Measurements from ENCODE around the gene DCLK3. TPM values are rescaled to one million over a fixed set of nuclear protein-coding genes. Genes with fewer than 3 reads are reported as not detected.

Gene DCLK3
- total RNA-seq, 2 experiments from 2014 or later, result not detected

DNA sequence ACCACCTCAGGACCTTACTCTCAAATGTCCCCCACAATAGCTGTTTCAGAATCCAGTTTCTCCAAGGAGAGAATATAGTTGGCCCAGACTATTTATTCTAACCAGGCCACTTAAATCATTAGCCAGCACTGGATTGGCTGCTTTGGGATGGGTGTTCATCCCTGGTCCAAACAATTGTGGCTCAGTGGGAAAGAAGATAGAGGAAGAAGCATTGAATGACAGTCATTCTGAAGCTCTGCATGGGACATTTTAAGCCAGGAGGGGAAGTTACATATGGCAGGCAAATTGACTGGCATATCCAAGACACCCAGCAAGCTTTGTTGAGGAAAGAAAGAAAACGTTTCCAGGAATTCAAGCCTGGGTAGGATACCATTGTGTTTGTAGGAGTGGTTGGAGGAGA is 5.6 kb upstream of the DCLK3 start:
- POLR2A ChIA-PET, result no interaction called here
- CTCF ChIA-PET, result no interaction called here

DNA sequence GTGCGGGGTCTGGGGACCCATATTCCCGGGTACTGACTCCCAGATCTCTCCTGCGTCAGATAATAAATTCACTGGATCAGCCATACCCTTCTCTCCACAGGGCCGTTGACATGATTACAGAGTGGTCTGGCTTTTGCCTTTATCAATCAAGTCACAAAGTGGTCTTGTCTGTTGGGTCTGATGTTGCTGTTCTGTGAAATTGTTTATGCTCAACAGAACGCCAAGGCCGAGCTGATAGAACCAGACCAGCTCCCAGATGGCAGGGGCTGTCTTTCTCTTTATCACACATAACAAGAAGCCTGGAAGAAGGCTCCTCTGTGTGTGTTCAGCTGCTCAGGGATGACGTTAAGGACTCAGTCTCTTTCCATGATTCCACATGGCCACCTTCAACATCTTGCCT is 751 bp upstream of the DCLK3 start:
- ChIA-PET POLR2A (no interaction called here), CTCF (no interaction called here)

DNA sequence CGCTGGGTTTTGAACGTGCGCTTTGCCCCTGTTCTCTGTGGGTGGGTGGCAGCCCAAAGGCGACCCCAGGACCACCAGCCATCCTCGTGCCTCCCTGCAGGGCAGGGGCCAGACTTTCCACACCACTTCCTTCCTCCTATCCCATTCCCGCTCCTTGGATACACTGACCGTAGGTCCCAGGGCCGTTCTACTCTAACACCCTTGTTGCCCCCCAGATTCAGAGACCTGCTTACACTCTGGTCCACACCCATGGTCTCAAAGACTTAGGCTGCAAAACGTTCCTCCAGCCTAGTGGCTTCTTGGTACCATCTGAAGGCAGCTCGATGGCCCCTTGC is 318 bp upstream of the DCLK3 start:
- POLR2A ChIA-PET, result no interaction called here
- CTCF ChIA-PET, result no interaction called here

- ChIA-PET POLR2A (no interaction called here), CTCF (interaction anchor here (0.5 kb wide), 1 partner anchor 160 kb away, joined by 3 read pairs; no protein-coding TSS in a partner anchor)
Observed at GRCh38 chr3:36762918-36763849, 1.2 kb downstream of the DCLK3 start.

- ChIA-PET CTCF (no interaction called here), POLR2A (no interaction called here)
Observed at GRCh38 chr3:36761779-36762178, 2.6 kb downstream of the DCLK3 start.

- ChIA-PET POLR2A (no interaction called here), CTCF (no interaction called here)
Observed at GRCh38 chr3:36756269-36756668, 8.1 kb downstream of the DCLK3 start.

DNA sequence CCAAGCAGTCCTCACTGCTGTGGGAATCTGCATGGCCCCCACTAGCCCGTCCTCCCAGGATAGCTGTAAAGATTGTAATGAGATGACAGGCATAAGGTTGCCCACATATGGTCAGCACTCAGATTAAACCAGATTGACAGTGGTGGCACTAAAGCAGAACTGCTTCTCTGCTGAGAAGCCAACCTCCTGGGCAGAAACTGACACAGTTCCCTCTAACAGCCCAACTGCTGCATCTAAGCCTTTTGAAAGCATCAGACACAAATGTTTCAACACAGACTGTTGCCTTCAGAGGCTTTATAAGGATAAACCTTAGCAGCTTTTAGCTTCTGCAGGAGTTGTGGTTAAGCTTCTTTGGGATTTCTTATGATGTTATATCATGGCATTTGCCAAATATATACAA is 13.0 kb downstream of the DCLK3 start:
- ChIA-PET CTCF (interaction anchor here (0.8 kb wide), 1 partner anchor 118 kb away, joined by 3 read pairs; no protein-coding TSS in a partner anchor), POLR2A (no interaction called here)

- ChIA-PET CTCF (interaction anchor here (0.8 kb wide), 1 partner anchor 118 kb away, joined by 3 read pairs; no protein-coding TSS in a partner anchor), POLR2A (no interaction called here)
Observed at GRCh38 chr3:36750737-36751136, 13.6 kb downstream of the DCLK3 start.

- POLR2A ChIA-PET, result no interaction called here
- CTCF ChIA-PET, result no interaction called here
Observed at GRCh38 chr3:36744763-36745162, 19.6 kb downstream of the DCLK3 start.

- POLR2A ChIA-PET, result no interaction called here
- CTCF ChIA-PET, result interaction anchor here (0.6 to 0.8 kb wide), 2 partner anchors 9 to 516 kb away, joined by 3 read pairs; no protein-coding TSS in a partner anchor
Observed at GRCh38 chr3:36743826-36744225, 20.5 kb downstream of the DCLK3 start.

DNA sequence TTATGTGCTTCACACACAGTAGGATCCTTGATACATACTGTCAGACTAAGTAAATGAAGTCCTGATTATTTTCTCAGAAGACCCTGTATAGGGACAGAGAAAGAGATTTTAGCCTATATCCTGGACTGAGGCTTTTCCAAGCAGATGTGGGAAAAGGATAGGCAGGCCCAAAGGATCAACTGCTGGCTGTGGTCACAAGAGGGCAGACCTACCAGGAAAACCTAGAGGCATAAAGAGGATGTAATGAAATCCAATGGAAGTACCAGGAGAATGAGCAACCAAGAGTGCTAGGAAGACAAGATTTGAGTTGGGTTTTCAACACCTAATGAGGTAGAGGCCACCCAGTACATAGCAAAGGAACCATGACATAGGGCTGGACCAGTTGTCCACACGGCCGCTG is 23.1 kb downstream of the DCLK3 start:
- ChIA-PET CTCF (no interaction called here), POLR2A (no interaction called here)

- POLR2A ChIA-PET, result no interaction called here
- CTCF ChIA-PET, result no interaction called here
Observed at GRCh38 chr3:36740787-36741186, 23.6 kb downstream of the DCLK3 start.

DNA sequence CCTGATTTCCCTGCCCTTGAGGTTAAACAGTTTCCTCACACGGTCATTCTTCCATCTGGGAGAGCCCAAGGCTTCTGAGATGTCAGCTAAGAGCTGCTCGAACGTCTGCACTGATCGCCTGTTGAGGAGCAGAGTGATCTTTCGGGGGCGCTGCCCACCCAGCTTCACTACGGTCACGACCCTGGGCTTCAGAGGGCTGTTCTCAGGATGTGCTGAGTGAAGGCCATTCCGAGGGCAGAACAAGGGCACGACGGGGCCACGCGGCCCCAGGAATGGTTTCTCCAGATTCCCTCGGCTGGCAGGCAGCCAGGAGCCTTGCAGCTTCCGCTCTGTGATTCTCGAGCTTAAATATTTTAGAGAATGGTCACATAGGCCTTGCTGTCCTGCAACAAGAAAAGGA is 25.7 kb downstream of the DCLK3 start:
- CTCF ChIA-PET, result no interaction called here
- POLR2A ChIA-PET, result no interaction called here

GRCh38 chr3:36736301-36736700 is 28.1 kb downstream of the DCLK3 start:
- ChIA-PET POLR2A (no interaction called here), CTCF (no interaction called here)

DNA sequence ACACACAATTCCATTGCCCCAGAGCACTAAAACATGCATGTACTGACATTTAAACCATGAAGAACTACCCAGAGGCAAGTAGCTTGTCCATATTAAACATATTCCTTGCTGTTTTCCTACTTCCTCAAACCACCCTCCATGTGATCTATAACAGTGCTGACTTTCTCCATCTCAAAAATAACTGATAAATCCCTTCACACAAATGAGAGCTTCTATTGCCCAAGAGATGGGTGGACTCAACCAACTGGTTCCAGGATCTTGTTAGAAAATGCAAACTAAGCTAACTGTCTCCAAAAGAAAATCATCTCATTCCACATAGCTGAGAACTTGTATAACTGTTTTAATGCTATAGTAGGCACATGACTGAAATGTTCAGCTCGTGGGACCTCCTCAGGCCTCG is 29.6 kb downstream of the DCLK3 start:
- POLR2A ChIA-PET, result no interaction called here
- CTCF ChIA-PET, result interaction anchor here (1.0 to 1.5 kb wide), 2 partner anchors 9 to 224 kb away, joined by 3 read pairs; no protein-coding TSS in a partner anchor

DNA sequence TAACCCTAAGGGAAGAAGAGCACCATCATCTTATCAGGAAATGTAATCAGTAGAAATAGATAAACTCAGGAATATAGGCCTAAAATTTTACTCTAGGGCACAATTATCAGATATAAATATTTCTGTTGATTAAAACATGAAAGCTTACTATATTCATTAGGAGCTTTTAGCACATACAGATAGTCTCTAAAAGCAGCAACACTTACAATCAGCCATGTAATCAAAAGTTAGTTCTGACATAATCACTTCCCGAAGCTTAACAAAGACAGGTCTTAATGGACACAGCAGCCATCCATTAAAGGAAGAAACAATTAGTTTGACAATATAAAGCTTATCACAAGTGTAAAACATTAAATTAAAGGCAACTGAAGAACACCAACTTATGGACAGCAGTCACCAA is 30.6 kb downstream of the DCLK3 start:
- ChIA-PET CTCF (interaction anchor here (1.5 kb wide), 1 partner anchor 225 kb away, joined by 3 read pairs; no protein-coding TSS in a partner anchor), POLR2A (no interaction called here)

DNA sequence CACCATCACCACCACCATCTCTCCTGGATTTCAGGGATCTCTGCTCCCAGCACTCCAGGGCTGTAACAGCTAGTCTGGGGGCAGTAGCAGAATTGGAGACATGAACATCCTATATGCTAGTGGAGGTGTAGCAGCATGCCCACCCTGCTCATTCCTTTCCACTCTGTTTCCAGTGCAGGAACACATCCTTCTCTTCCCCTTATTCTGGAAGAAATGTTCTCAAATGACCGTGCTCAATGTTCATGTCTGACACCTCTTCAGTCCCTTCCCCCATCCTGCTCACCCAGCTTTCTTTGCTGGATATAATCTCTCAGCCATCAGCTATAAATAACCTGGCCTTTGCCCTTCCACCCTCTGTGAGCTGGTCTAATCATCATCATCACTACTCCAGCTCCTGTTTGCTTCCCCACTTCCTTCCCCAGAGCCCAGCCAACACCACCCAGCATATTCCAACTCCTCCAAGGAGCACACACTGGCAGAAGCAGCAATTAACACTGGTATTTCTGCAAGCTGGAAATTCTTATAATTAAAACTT is 31.1 kb downstream of the DCLK3 start:
- ChIA-PET CTCF (no interaction called here), POLR2A (no interaction called here)

- CTCF ChIA-PET, result interaction anchor here (0.8 kb wide), 1 partner anchor 137 kb away, joined by 3 read pairs; no protein-coding TSS in a partner anchor
Observed at GRCh38 chr3:36730966-36731365, 33.4 kb downstream of the DCLK3 start.

GRCh38 chr3:36729204-36730056 is 34.9 kb downstream of the DCLK3 start:
- ChIA-PET POLR2A (no interaction called here), CTCF (interaction anchor here (0.6 to 1.4 kb wide), 4 partner anchors 118 to 214 kb away, joined by 3 to 4 read pairs (median 4); no protein-coding TSS in a partner anchor)

More at GRCh38 chr3:36730966-36731365, 33.4 kb downstream of the DCLK3 start:
- POLR2A ChIA-PET, result no interaction called here

GRCh38 chr3:36714343-36715086 is 49.8 kb downstream of the DCLK3 start:
- POLR2A ChIA-PET, result no interaction called here
- CTCF ChIA-PET, result no interaction called here
